ENCODE data around the gene SMURF2. TPM values are rescaled to one million over a fixed set of nuclear protein-coding genes. Genes with fewer than 3 reads are reported as not detected.

Gene SMURF2
- total RNA-seq, 1 experiment from 2014 or later, result 23.0 TPM

DNA sequence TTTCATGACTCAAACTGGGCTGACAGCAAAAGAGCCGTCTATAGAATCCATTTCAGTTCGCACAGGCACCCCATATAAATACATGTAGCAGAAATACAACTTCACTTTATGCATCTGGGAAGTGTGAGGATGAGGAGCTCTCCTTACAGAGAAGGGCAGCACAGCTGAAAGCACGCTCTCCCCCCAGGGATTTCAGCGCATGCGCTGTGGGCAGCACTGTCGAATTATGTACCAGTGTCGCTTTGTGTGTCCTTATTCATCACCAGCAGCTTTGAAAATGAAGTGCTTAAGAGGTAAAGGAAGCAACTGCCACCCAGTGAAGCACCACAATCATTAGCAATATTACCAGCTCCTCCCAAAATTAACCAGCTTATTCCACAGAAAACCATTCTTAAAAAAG is 115.4 kb downstream of the SMURF2 start:
- peaks cover 5% of the 10 kb centered on the region for H3K36me3 Mint-ChIP-seq
- H3K9me3 Mint-ChIP-seq, result no peaks in the 10 kb centered on the region
- peaks cover 14% of the 10 kb centered on the region for H3K4me1 Mint-ChIP-seq
- ChIA-PET CTCF (no interaction called here), POLR2A (interaction anchor here (0.5 kb wide), 1 partner anchor 84 kb away, joined by 4 read pairs; no protein-coding TSS in a partner anchor)
- H3K4me3 Mint-ChIP-seq, result no peak overlapping the region
- H3K27me3 Mint-ChIP-seq (ENCODE audit: low read depth), result no peaks in the 10 kb centered on the region
- ATAC-seq (no peak), DNase-seq (ENCODE audit: low spot score) (no peak)
- TF ChIP-seq, protein P1, sequence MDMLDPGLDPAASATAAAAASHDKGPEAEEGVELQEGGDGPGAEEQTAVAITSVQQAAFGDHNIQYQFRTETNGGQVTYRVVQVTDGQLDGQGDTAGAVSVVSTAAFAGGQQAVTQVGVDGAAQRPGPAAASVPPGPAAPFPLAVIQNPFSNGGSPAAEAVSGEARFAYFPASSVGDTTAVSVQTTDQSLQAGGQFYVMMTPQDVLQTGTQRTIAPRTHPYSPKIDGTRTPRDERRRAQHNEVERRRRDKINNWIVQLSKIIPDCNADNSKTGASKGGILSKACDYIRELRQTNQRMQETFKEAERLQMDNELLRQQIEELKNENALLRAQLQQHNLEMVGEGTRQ (CRISPR knock-in tag; IDR thresholded peaks at IDR 0.05), result no peak
- no peak for TF ChIP-seq ZNF671 (CRISPR knock-in tag; IDR thresholded peaks at IDR 0.05)
- TF ChIP-seq SOX15 (CRISPR knock-in tag; IDR thresholded peaks at IDR 0.05), result no peak
- no peak for TF ChIP-seq ELF4 (CRISPR knock-in tag; IDR thresholded peaks at IDR 0.05; ENCODE audit: low read depth)
- no peak overlapping the region for H3K27ac Mint-ChIP-seq

DNA sequence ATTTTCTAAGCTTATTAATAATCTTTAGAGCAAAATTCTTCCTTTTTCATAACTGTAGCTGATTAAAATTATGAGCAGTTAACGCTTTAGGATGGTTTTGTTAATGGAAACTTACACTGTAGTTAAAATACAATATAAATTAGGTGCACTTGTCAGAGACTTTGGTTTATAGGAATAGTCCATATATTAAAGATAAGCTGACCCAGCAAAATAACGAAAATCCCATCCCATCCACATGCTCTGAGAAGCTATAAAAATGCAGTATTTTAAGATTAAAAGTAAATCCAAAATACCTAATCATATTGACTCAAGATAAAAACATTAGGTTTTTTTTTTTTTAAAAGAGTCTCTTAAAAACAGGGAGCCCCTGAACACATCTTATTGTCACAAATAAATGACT is 117.4 kb downstream of the SMURF2 start:
- Mint-ChIP-seq H3K27ac (no peak overlapping the region), H3K9me3 (no peaks in the 10 kb centered on the region), H3K36me3 (peaks cover 5% of the 10 kb centered on the region), H3K4me3 (no peak overlapping the region), H3K27me3 (ENCODE audit: low read depth) (no peaks in the 10 kb centered on the region), H3K4me1 (peaks cover 14% of the 10 kb centered on the region)
- POLR2A ChIA-PET, result no interaction called here
- DNase-seq (ENCODE audit: low spot score), result no peak
- TF ChIP-seq ZNF671 (CRISPR knock-in tag; IDR thresholded peaks at IDR 0.05), result no peak
- TF ChIP-seq, protein P2, sequence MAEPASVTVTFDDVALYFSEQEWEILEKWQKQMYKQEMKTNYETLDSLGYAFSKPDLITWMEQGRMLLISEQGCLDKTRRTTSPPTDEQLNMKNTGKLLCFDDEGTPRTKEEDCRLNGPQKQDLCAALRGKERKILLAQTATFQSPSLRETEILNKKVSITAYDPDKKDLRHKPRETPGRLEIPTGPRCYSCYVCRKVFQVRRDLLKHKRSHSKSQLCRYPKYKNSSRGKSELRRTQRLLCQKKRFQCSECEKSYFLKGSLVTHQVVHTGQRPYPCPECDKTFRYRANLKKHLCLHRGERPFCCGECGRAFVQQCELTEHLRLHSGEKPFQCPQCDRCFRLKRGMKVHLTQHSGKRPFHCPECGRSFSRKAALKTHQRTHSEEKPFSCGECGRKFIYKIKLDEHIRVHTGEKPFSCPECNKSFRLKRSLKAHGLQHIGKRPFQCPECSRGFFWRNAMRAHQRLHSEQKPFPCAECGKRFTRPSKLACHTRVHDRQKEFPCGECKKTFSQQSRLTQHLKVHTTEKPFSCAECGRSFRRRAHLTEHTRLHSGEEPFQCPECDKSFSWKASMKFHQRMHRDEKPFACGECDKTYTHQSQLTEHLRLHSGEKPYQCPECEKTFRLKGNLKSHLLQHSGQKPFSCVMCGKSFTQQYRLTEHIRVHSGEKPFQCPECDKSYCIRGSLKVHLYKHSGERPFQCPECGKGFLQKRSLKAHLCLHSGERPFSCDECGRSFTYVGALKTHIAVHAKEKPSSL (CRISPR knock-in tag; conservative IDR thresholded peaks at IDR 0.05), result no peak
- no peak for ATAC-seq
- CTCF ChIA-PET, result no interaction called here

DNA sequence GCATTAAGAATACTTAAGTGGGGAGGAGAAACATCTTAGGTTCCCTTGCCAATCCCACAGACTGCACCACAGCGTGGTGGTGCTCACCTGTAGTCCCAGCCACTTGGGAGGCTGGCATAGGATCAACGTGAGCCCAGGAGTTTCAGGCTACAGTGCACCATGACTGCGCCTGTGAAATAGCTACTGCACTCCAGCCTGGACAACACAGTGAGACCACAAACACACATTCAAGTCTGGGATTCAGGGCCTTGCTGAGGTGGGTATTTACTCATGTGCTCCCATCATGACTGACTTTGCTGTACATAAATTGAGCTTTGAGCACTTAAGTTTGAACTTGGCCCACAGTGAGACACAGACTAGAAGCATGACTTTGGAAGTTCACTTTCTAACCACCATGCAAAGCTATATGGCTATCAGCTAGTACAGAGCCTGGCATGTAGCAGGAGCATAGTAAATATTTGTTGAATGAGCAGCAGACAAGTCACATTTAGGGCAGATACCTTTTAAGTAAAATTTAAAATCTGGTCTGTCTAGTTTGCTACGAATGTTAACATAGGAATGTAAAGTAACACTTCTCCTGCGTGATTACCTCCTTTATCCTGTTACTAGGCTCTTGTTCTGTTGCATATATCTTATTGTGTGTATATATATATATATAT is 121.9 kb downstream of the SMURF2 start:
- DNase-seq (ENCODE audit: low spot score), result no peak
- Mint-ChIP-seq H3K4me1 (no peaks in the 10 kb centered on the region), H3K36me3 (peaks cover 28% of the 10 kb centered on the region), H3K4me3 (no peak overlapping the region), H3K27me3 (ENCODE audit: low read depth) (no peaks in the 10 kb centered on the region), H3K9me3 (no peaks in the 10 kb centered on the region), H3K27ac (no peak overlapping the region)
- ChIA-PET CTCF (interaction anchor here (1.0 to 1.6 kb wide), 2 partner anchors 121 to 233 kb away, joined by 3 to 5 read pairs; no protein-coding TSS in a partner anchor), POLR2A (no interaction called here)
- TF ChIP-seq ZNF121 (CRISPR knock-in tag; IDR thresholded peaks at IDR 0.05) (0 out of 2 replicates have a peak, but pooled peaks have one; percentile 76), NR3C1 (CRISPR knock-in tag; conservative IDR thresholded peaks at IDR 0.05; ENCODE audit: low read depth) (no peak)
- ATAC-seq, result no peak

DNA sequence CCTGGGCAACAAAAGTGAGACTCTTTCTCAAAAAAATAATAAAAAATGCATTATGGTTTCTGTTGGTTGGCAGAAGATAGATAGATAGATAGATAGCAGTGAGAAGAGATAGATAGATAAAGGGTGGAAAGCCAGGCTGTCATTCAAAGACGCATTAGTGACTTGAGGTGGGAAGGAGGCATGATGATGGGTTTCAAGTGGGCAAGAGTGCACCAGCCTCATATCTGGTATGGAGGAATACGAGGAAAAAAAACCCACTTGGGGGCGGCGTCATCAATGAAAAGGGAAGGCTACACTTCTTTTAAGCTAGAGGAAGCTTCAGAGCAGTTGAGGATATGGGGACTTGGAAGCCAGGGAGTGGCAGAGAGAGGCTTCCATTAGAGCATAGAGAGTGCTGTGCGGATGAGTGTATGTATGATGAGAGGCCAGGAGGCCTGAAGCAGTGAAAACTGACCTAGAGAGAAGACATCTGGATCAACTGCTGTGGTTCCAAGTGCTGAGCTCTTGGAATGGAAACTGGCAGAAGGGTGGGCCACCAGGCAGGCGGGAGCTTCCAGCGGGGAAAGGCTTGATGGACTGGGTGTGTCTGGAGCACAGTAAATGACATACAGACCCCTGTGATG is 123.5 kb downstream of the SMURF2 start:
- Mint-ChIP-seq H3K27ac (peak overlapping the region; percentile 75), H3K9me3 (no peaks in the 10 kb centered on the region), H3K36me3 (peaks cover 40% of the 10 kb centered on the region), H3K4me1 (no peaks in the 10 kb centered on the region), H3K4me3 (no peak overlapping the region), H3K27me3 (ENCODE audit: low read depth) (no peaks in the 10 kb centered on the region)
- ChIA-PET CTCF (interaction anchor here (0.8 to 1.5 kb wide), 3 partner anchors 9 to 111 kb away, joined by 3 to 5 read pairs (median 3); no protein-coding TSS in a partner anchor), POLR2A (interaction anchor here (1.1 kb wide), 1 partner anchor 33 kb away, joined by 6 read pairs; the partner anchor contains the start of genes CEP95 and DDX5)
- ATAC-seq (no peak), DNase-seq (ENCODE audit: low spot score) (no peak)
- TF ChIP-seq JAZF1 (CRISPR knock-in tag; IDR thresholded peaks at IDR 0.05), result no peak
- TF ChIP-seq, protein P3, sequence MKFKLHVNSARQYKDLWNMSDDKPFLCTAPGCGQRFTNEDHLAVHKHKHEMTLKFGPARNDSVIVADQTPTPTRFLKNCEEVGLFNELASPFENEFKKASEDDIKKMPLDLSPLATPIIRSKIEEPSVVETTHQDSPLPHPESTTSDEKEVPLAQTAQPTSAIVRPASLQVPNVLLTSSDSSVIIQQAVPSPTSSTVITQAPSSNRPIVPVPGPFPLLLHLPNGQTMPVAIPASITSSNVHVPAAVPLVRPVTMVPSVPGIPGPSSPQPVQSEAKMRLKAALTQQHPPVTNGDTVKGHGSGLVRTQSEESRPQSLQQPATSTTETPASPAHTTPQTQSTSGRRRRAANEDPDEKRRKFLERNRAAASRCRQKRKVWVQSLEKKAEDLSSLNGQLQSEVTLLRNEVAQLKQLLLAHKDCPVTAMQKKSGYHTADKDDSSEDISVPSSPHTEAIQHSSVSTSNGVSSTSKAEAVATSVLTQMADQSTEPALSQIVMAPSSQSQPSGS (CRISPR knock-in tag; IDR thresholded peaks at IDR 0.05; ENCODE audit: borderline replicate concordance, low read depth), result no peak
- TF ChIP-seq, protein P4, sequence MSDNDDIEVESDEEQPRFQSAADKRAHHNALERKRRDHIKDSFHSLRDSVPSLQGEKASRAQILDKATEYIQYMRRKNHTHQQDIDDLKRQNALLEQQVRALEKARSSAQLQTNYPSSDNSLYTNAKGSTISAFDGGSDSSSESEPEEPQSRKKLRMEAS (CRISPR knock-in tag; IDR thresholded peaks at IDR 0.05), result no peak
- no peak for TF ChIP-seq CBFB (CRISPR knock-in tag; IDR thresholded peaks at IDR 0.05; ENCODE audit: low read depth)
- TF ChIP-seq NR3C1 (CRISPR knock-in tag; conservative IDR thresholded peaks at IDR 0.05; ENCODE audit: low read depth), result no peak
- TF ChIP-seq, protein P5, sequence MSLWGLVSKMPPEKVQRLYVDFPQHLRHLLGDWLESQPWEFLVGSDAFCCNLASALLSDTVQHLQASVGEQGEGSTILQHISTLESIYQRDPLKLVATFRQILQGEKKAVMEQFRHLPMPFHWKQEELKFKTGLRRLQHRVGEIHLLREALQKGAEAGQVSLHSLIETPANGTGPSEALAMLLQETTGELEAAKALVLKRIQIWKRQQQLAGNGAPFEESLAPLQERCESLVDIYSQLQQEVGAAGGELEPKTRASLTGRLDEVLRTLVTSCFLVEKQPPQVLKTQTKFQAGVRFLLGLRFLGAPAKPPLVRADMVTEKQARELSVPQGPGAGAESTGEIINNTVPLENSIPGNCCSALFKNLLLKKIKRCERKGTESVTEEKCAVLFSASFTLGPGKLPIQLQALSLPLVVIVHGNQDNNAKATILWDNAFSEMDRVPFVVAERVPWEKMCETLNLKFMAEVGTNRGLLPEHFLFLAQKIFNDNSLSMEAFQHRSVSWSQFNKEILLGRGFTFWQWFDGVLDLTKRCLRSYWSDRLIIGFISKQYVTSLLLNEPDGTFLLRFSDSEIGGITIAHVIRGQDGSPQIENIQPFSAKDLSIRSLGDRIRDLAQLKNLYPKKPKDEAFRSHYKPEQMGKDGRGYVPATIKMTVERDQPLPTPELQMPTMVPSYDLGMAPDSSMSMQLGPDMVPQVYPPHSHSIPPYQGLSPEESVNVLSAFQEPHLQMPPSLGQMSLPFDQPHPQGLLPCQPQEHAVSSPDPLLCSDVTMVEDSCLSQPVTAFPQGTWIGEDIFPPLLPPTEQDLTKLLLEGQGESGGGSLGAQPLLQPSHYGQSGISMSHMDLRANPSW (CRISPR knock-in tag; conservative IDR thresholded peaks at IDR 0.05; ENCODE audit: low read depth), result no peak

Measured in WTC11 (cell line).